TTC549 (cell line): ENCODE data around the gene FIBCD1.

Source experiments
- FAIRE-seq: peaks from 2 replicates; lab custom pipeline; 2012; peaks lifted over from hg19 to GRCh38; lab: Jason Lieb, UNC

The FIBCD1 gene

DNA sequence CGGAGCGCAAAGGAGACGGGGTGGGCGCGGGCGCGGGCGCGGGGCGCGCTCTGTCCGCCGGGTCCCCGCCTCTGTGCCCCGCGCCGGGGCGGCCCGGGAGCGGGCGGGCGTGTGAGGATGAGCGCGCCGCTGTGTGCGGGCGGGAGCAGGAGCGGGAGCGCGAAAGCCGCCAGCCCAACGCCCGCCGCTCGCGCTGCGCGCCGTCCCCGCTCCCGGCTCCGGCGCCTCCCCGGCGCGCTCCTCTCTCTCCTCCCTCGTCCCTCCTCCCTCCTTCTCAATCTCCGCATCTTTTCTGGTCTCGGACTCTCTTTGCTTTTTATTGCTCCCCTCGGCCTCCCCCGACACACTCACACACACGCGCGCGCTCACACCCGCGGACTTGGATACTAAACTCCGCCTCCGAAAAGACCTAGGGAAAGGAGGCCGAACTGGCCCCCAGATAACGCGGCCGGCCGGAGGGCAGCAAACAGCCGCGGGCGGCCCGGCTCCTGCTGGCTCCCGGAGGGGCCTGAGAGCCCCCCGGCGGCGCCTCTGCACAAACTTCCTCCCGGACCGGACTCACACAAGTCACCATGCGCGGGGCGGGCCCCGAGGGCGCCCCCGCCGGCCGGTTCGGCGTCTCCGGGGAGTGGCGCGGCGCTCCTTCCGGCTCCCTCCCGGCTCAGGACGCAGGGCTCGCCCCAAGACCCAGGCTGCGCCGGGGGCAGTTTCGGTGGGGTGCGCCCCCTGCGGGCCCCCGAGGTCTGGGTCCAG lies at the start of gene FIBCD1:
FIBCD1 (minus strand) TSS at position 596 of the 753 bp plus-strand sequence. CDS start 640 bp downstream, outside the sequence.
- no peak for FAIRE-seq

DNA sequence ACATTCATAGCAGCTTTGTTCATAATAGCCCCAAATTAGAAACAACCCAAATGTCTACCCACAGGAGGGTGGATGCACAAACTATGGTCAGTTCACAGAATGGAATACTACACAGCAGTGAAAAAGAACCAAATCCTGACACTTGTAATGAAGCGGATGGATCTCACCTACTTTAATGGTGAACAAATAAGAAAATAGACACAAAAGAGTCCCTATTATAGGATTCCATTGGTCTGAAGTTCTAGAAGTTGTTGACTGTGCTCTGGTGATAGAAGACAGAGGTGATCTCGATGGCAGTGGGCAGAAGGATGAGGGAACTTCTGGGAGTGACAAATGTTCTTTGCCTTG lies 49.3 kb upstream of the FIBCD1 start:
- no peak for FAIRE-seq

GRCh38 chr9:130987738-130988399 lies 48.8 kb upstream of the FIBCD1 start:
- FAIRE-seq: no peak

GRCh38 chr9:130987054-130987453 lies 48.0 kb upstream of the FIBCD1 start:
- FAIRE-seq: no peak

GRCh38 chr9:130986356-130986965 lies 47.4 kb upstream of the FIBCD1 start:
- FAIRE-seq: no peak

DNA sequence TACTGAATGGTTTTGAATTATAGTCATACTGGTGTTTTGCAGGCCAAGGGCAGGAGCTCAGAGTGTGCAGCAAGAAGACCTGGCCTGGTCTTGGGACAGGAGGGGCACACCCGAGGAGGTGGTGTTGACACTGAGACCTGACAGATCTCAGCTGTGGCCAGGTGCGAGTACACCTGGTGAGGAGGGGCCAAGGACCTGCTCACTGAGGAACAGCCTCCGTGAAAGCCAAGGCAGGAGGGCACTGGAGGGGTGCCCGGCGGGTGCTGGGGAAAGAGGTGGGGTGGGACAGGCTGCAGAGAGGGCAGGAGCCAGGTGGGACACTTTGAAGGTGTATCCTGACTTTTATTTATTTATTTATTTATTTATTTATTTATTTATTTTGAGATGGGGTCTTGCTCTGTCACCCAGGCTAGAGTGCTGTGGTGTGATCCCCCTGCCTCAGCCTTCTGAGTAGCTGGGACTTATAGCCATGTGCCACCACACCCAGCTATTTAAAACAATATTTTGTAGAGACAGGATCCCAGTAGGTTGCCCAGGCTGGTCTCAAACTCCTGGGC lies 46.6 kb upstream of the FIBCD1 start:
- no peak for FAIRE-seq

- no peak for FAIRE-seq
These were observed 46.0 kb upstream of the FIBCD1 start for GRCh38 chr9:130985029-130985428.

DNA sequence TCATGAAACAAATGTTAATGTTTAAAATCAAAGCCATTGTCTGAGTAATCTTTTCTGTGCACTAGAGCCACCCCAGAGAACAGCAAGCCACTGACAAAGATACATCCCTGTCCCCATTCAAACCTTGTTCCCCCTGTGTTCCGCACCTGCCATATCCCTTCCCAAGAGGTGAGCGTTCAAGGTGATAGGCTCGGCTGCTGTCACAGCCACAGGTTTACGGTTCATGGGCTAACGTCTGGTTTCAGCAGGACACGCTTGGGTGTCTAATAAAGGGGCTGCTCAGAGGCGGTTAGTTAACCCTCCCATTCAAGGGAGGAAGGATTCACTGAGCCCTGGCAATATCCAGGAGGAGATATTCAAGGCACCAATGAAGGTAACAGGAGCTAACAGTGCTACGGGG lies 45.5 kb upstream of the FIBCD1 start:
- no peak for FAIRE-seq

DNA sequence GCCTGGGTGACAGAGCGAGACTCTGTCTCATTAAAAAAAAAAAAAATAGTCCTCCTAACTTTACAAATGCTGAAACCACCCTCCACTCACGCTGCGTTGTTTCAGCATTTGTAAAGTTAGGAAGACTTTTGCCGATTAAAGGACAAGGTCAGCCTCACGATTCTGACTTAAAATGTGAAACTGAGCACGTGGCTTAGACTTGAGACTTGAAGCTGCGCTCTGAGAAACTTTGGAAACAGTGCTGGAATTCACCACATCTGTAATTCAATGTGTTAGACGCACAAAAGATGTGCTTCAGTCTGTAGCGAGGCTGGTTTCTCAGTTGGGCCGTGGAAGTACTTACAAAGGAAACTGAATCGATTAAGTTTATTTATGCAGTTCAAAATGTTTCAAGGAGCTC lies 44.9 kb upstream of the FIBCD1 start:
- FAIRE-seq: no peak

- FAIRE-seq: no peak
These were observed 44.3 kb upstream of the FIBCD1 start for GRCh38 chr9:130983359-130983670.

DNA sequence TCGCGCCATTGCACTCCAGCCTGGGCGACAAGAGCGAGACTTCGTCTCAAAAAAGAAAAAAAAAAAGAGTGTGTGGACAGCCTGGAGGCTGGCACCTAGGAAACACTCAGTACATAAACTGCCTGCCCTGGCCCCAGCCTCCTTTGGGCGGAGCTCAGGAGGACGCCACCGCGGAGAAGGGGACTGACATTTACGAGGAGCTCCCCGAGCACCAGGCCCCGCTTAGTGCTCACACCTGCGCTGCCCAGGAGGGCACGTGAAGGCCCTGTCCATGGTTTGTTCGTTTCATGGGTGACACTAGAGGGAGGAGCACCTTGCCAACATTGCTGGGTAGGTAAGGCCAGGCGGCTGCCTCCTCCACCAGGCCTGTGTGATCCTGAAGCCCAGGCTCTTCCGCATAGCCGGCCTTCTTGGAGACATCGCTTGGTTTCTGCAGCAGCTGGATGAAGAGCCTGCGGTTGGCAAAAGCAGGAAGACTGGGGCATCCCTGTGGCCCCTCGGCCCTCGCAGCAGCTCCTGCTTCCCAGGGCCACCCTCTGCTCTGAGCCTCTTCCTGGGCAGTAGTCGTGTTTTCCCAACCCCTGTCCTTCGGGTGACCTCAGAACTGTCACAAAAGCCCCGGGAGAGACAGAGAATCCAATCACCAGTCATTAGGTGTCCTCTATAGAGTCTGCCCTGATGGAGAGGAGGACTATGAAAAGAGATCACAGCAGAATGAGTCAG lies 43.8 kb upstream of the FIBCD1 start:
- no peak for FAIRE-seq

- no peak for FAIRE-seq
These were observed 42.7 kb upstream of the FIBCD1 start for GRCh38 chr9:130981756-130982137.

- no peak for FAIRE-seq
These were observed 42.1 kb upstream of the FIBCD1 start for GRCh38 chr9:130981002-130981755.

DNA sequence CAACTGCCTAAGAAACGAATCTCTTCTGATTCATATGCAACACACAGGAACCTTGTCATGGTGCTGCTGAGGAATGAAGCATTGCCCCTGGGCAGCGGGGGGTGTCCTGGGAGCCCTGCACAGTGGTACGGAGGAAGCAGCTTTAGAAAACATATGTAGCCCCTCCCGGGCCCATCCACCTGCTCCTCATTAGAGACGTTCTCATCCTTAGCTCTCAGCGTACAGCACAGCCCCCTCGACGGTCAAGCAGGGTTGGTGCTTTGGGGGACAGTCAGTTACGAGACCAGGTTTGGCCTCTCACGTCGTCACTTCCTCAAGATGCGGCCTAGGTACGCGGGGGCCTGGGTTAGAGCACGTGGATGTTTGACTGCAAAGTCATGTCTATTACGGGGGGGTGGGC lies 41.5 kb upstream of the FIBCD1 start:
- FAIRE-seq: no peak

DNA sequence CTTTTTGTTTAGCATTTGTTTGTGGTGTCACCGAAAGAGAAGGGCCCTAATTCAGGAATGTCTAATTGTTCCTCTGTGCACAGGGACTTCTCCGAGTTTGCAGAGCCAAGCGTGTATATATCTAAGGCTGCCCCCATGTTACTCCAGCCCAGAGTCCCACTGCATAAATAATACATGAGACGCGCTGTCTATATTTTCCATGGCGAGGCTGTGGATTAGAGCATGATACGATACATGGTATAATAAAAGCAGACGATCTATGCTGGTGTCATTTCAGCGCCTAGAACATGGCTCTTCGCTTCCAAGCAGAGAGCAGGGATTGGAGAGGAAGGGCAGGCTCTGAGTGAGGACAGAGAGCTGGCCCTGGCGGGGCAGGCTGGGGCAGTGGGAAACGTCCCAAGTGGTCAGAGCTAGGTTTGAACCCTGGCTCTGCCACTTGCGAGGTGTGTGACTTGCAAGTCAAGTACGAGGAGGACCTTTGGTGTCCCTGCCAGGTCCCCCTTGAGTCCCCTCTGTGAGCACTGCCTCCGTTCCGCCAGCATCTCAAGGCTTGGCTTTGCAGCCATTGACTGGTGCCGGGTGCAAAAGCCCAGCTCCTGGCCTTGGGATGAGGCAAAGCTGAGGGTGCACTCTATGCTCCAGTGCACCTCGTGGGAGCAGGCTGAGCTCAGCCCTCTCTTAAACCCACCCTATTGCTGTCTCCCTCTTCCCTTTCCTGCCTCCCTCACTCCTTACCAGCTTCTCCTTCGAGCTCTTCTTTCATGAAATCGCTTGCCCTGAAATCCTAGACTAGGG lies 40.7 kb upstream of the FIBCD1 start:
- no peak for FAIRE-seq

DNA sequence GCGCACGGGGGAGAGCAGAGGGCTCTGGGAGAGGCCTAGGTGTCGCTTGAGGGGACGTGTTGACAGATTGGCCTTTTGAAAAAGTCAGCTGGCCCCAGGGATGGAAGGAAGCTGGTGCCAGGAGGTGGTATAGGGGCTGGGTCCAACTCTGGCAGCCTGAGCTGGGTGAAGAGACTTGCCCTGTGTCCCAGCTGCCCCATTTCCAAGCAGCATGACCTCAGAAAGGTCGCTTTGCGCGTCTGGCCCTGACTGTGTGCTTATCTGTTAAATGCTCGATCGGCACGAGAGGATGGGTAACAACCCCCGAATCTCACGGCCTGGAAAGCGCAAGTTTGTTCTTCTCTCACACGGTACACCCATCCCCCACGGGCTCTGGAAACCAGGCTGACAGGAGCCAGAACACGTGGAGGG lies 38.8 kb upstream of the FIBCD1 start:
- FAIRE-seq: no peak

DNA sequence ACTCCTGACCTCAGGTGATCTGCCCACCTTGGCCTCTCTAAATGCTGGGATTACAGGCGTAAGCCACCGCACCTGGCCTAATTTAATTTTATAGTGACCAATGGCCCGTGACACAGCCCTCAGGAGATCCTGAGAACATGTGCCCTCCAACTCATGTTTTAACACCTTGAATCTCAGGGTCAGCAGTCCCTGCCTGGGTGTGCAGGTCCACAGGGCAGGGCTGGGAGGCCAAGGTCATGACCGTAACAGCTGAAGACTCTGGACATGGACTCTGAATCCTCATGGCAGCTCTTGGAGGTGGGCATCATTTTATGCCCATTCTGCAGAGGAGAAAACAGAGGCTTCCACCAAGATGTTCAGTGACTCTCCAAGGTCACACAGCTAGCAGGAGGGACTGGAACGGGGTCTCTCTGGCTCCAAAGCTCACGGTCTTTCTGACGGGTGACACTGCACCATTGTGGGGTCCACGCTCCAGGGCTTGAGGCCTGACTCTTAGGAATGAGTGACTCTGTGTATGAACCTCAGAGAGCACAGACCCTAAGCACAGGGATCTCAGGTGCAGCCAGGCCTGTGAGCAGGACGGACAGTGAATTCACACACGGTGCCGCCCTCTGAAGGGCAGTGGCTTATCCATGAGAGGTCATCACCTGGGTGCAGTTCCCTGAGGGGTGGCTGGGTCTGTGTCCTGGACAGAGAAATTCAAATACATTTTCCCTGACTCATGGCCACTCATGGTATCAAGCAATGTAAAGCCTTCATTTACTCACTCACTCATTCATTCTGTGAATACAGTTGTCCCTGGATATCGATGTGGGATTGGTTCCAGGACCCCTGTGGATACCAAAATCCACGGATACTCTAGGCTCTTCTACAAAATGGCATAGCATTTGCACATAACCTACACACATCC lies 37.1 kb upstream of the FIBCD1 start:
- FAIRE-seq: no peak

DNA sequence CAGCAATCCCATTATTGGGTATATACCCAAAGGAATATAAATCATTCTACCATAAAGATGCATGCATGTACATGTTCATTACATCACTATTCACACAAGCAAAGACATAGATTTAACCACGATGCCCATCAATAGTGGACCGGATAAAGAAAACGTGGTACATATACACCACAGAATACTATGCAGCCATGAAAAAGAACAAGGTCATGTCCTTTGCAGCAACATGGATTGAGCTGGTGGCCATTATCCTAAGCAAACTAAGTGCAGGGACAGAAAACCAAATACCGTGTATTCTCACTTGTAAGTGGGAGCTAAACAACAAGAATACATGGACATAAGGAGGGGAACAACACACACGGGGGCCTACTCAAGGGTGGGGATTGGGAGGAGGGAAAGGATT lies 36.1 kb upstream of the FIBCD1 start:
- FAIRE-seq: no peak

DNA sequence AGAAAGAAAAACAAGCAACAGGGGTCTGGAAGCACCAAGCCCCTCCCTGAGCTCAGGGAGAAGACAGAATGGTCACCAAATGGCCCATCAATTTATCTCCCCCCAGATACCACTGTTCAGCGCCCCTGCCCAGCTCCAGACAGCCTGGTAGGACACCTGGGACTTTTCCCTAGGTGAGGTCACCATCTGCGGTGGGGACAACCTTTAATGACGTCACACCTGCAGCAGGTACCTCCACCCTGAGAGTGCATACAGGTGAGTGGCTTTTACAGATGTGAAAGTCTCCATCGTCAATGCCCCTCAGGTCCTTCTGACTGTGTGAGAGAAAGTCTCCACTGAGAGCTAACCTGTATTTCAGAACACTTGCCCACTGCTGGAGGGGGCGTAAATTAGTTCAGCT lies 35.6 kb upstream of the FIBCD1 start:
- FAIRE-seq: no peak

GRCh38 chr9:130973686-130974281 lies 34.7 kb upstream of the FIBCD1 start:
- FAIRE-seq: no peak
